NCI-H774 (cell line): Measurements from ENCODE around the gene PCSK5.

Experiments used
- DNase-seq: peaks from one replicate; lab custom pipeline; 2025; lab: John Stamatoyannopoulos, UW

PCSK5 gene

DNA sequence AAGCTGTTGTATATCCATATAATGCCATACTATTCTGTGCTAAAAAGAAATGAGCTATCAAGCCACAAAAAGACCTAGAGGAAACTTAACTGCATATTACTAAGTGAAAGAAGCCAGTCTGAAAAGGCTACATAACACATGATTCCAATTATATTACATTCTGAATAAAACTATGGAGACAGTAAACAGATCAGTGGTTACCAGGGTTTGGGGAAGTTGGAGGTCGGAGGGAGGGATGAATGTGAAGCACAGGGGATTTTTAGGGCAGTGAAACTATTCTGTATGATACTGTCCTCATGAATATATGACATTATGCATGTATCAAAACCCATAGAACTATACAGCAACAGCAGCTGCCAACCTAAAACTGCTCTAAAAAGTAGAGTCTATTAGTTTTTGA is 509.4 kb downstream of the PCSK5 start:
- DNase-seq, result no peak

GRCh38 chr9:76400534-76401096 is 510.1 kb downstream of the PCSK5 start:
- DNase-seq, result no peak

- no peak for DNase-seq
Observed at GRCh38 chr9:76401176-76401575, 510.7 kb downstream of the PCSK5 start.

DNA sequence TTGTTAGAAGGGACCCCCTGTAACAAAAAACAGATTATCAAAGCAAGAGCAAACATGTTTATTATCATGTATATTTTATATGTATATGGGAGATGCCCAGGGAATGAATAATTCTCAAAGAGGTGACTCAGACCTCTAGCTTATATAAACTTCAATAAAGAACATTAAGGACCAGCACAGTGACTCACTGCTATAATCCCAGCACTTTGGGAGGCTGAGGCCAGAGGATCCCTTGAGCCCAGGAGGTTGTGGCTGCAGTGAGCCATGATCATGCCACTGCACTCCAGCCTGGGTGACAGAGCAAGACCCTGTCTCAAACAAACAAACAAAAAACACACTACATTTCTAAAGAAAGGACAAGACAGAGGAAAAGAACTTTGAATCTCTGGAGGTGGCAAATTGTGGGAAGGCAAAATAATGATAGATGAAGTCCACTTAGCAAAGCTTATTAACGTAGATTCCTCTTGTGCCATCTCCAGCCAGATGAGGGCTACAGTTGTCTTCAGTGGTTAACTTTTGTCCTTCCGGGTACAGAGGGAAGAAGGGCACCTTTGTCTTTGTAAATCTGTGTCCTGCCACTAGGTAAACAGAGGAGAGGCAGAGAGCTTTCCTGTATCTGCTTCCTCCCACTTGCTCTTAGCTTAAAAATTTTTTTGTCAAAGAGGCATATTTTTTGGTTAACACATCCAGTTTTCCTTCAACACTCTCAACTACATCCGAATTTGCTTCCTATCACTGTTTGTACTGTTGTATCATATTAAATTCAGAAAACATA is 511.3 kb downstream of the PCSK5 start:
- no peak for DNase-seq

- DNase-seq, result no peak
Observed at GRCh38 chr9:76403352-76403751, 512.9 kb downstream of the PCSK5 start.

DNA sequence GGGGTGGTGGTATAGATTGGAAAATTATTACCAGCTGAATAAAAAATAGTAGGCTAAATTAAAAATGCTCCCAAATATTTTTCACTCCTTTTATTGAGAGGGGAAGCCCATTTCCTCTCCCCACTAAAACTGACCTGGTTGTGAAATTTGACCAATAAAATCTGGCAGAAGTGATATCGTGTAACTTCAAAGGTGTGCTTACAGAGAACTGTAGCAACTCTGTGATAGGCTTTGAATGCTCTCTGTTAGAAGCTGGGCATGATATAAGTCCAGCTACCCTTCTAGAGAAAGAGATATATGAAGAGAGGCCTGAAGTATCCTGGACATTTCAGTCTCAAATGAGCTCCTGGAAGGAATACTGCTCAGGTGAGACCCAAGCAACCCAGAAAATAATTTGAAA is 513.9 kb downstream of the PCSK5 start:
- no peak for DNase-seq

DNA sequence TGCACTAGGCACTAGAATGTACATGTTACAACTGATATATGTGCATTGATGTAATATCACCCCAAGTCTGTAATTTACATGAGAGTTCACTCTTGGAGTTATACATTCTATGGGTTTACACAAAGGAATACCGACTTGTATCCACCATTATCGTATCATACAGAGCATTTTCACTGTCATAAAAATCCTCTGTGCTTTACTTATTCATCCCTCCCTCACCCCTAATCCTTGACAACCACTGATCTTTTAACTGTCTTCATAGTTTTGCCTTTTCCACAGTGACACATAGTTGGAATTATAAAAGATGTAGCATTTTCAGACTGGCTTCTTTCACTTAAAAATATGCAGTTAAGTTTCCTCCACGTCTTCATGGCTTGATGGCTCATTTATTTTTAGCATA is 514.9 kb downstream of the PCSK5 start:
- no peak for DNase-seq

- DNase-seq, result no peak
Observed at GRCh38 chr9:76405868-76406267, 515.4 kb downstream of the PCSK5 start.
